NCI-H2081 (cell line): ENCODE data around the gene DAB2IP.

Experiments used
- DNase-seq, 2 experiments: peaks; one replicate each; lab custom pipeline; 2025; lab: John Stamatoyannopoulos, UW

Gene DAB2IP

GRCh38 chr9:121818016-121818661, 166.7 kb downstream of the DAB2IP start:
- no peak for DNase-seq

DNA sequence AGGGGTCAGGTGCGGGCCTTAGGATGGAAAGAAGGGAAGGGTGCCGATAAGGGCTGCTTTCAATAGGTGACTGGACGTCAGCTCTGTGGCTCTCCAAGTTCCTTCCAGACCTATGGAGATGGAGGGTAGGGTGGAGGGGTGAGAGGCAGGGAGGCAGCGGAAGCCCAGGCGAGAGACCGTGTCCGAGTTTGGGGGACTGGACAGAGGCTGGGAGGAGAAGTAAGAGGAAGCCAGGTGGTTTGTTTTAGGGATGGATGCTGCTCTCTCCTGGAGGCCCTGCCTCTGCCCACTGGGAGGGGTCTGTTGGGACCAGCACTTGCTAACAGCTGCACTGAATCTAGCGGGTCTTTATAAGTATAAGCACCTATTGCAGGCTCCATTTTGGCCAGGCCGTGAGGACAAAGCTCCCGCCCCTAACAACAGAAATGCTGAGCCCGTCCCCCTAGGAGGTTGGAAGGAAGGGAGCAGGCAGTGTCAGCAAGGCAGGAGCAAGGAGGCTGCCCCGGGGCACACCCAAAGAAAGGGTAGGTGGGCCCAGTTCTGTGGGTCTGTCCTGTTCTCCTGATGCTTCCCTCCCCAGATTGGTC, 167.5 kb downstream of the DAB2IP start:
- DNase-seq, result no peak

DNA sequence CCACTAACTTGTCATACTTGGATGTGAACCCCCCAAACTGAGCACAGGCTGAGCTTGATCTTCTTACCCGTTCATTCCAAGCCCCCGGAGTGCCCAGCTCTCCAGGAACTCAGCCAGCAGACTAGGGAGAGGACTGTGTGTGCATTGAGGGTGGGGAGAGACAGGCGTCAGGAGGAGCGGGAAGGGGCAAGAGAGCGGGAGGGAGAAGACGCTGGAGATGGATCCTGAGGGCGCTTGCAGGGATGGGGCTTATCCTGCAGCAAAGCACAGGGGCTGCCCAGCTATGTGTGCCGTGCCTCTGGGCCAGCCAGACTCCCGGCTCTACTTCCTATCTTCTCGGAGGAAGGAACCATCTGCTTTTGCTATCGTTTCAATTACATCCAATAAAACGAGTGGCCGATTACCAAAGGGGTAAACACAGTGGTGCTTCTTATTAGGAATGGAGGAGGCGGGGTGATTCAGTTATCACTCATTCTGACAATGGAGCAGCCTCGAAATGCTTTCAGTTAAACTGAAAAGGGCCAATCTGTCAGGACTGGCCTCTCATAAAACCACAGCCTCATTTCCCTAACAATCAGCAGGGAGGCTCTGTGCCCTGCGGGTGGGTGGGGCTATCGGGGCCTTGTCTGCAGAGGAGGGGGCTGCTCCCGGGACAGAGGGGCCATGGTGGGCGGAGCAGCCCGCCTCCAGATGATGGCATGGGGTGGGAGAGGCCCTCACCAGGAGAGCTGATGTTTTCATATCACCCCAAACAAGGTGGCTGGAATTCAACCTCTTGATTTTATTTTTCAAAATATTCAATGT, 168.2 kb downstream of the DAB2IP start:
- no peak for DNase-seq

DNA sequence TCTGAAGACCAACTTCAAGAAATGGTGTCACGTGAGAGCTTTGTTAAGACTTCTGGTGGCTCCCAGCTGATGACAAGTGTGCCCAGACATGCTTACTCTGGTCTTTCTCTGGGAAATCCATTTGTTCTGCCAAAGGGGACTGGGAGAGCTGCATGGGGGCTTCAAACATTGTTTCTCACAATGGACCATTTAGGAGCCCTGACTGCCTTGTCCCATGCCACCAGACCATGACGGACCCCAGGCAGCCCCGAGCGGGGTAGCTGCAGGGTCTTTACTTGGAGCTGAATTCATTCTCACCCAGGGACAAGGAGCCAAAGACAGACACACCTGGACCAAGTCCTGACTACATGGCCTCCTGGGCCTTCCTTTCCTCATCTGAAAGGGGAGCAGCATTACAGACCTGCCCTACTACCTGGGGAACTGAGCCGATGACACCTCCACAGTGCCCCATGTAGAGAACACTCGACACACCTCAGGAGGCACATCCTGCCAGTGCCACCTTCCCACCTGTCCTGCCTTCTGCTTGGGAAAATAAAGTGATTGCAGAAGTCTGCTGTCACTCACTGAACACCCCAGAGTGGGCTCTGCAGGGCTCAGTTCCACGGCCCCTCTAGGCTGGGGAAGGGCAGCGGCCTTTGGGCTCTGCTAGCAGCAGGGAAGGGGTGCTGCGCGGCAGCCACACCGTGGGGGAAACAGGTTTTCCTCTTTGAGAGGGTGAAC, 169.0 kb downstream of the DAB2IP start:
- no peak for DNase-seq

DNA sequence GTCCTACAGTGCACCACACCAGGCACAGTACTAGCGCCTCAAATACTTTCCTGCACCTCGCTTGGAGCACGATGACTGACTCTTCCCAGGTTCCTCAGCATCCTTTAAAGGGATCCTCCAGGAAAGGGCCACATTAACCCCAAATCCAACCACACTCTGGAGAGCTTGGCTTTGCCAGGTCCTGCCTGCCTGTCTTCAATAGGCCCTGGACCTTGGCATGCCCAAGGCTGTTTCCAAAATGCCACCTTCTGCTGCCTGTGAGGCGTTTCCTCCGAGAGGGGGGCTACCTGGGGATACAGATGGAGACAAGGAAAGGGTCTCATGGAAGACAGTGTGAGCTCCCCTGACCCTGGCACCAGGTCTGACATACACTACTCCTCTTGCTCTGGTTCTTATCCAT, 169.9 kb downstream of the DAB2IP start:
- DNase-seq, result no peak

DNA sequence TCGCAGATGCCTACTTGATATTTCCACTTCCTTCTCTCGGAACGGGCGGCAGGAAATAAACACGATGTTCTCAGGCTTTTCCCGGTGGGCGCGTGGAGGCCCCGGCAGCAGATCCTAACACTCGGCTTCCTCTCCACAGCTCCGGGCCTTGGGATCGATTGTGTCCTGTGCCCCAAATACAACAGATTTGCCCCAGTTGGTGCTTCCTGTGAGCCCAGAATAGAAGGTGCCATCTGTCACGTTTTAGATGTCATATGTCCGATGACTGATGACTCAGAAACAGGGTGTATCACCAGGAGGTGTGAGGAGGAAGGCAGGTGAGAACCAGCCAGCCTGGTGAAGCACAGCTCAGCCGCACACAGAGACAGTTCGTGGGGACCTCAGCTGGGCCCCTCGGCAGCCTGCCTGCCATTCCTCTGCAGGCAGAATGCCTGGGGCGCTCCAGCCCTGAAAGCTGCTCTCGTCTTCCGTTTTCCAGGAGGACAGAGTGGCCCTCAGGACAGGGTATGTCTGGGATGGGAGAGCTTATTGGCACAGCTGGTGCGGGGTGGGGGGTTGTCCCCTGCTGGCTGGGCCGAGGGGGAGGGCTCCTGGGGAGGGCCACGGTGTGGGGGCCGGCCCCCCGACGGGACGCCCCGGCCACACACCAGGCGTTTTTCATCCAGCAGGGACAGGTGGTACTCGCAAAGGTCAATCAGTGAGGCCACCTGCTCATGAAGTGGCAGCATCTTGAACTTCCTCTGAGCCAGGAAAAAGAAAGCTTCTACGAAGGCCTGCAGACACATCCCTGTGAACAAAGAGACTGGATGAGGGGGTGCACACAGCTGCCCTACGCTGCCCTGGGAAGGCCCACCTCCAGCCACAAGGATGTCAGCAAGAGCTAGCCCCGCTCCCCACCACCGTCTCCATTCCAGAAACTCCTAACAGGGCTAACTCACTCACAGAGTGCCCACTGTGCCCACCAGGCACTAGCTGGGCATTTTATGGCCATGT, 171.0 kb downstream of the DAB2IP start:
- DNase-seq, result peak in 1 of 2 experiments; percentile 3

GRCh38 chr9:121823451-121824169, 172.2 kb downstream of the DAB2IP start:
- no peak for DNase-seq

- no peak for DNase-seq
Measured at GRCh38 chr9:121824651-121825030, 173.2 kb downstream of the DAB2IP start.

DNA sequence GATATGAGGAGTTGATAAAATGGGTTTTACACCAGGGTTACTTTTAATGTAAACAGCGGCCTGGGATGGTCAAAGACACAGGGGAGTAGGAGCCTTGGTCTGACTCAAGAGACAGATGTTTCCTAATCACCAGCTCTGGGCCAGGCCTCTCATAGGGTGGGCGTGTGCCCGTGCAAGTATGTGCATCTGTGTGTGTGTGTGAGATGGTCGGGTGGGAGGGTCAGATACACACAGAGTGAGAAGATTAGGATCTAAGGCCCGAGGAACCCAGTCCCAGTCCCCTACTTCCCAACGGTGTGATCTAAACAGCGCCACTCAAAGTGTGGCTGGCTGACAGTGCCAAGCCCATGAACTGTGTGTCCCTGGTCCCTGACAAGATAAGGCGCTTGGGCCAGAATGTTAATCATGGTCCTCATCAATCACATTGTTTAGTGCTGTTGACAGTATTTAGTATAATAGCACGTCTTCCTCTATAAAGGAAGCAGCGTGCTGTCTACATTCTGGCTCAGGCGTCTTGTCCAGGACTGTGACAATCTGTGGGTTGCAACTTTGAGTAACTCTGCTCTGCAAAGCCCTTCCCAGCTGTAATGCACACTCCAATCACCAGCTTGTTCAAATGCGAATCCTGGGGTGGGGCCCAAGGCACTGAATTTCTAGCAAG, 173.7 kb downstream of the DAB2IP start:
- no peak for DNase-seq

DNA sequence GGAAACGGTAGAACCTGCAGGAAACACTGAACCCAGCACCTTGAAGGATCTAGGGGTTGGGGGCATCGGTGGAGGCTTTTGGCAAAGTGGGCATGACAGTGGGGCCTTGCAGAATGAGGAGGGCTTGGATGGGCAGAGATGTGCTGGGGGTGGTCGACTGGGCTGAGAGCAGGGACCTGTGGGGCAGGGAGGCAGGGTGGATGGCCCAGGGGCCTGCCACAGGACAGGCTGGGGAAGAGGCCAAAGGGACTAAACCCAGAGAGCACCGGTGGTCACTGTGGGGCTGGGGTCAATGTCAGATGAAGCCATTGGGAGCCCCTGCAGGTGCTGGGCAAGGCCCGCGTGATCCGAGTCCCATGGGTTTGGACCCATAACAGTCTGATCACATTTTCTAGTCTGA, 175.3 kb downstream of the DAB2IP start:
- DNase-seq, result no peak

DNA sequence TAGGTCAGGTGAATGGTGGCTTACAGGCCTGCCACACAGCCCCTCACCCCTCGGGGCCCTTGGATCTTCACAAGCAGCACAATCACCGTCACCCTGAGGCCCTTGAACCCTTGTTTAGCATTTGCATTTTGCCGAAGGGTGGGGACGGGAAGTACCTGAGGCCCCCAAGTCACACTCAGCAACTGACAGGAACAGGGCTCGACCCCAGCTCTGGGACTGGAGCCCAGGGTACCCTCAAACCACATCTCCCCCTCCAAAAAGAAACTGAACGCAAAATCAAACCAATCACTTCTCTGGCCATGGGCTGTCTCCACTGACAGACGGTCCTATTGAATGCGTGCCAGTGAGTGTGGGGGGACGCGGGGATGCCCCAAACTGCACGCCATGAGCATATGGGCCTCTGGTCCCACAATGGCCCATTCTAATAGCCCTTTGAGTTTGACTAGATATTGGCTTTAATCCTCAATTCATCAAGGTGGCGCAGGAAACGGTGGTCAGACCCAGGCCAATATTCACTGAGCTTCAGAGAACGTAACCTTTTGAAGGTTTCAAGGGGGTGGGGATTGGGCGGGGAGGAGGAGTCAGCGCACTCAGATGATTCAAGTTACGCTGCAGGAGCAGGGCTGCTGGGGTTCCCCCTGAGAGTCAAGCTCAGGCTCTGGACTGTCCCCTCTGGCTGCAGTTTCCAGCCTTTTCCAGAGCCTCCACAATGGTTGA, 176.0 kb downstream of the DAB2IP start:
- DNase-seq, result no peak

DNA sequence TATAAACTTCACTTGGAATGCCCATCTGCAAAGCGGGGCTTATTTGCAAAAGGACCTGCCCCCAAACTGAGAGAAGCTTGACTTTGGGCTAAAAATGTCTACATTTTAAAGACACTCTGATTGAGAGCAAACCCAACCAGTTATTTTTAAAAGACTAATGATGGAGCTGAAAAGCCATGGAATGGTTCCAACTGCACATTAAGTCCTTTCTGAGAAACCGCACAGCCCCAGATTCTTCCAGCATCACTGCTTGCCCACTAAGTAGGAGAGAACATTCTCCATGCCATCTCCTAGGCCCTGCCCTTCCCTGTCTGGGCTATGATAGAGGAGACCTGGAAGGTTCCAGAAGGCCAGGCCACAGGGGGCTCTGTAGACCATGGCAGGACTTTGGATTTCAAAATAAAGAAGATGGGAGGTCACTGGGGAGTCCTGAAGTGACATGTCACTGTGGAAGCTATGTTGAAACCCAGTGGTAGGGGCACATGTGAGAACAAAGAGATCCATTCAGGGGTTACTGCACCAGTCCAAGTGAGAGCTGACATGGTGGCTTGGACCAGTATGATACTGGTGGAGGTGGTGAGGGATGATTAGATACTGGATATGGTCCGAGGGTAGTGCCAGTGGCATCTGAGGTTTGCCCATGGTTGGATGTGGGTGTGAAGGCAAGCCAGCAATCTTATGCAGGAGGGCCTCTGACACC, 179.2 kb downstream of the DAB2IP start:
- DNase-seq, result no peak

DNA sequence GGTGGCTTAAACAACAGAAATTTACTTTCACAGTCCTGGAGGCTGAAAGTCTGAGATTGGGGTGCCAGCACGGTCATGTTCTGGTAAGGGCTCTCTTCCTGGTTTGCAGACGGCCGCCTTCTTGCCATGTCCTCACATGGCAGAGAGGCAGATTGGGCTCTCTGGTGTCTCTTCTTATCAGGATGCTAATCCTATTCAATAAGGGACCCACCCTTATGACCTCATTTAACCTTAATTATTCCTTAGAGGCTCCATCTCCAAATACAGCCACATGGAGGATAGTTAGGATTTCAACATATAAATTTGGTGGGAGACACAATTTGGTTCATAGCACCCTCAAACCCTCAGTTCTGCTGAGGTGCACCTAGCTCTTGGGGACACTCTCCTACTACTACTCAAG, 180.4 kb downstream of the DAB2IP start:
- no peak for DNase-seq

- DNase-seq, result no peak
Measured at GRCh38 chr9:121833061-121833460, 181.6 kb downstream of the DAB2IP start.
